Hepatocyte (in vitro differentiated cells): ENCODE measurements around the gene KCNV2. TPM values are rescaled to one million over a fixed set of nuclear protein-coding genes. Genes with fewer than 3 reads are reported as not detected.

Source experiments
- DNase-seq: peaks from one replicate; pipeline ENCODE4 v3.0.0-alpha.2; 2016; ENCODE audit warnings: low spot score
- H2AFZ ChIP-seq: fragments of 200-600 bp; sonication (generic); 2 replicates; pipeline ENCODE4 v1.6.0; 2016; ENCODE audit warnings: antibody characterized with exemption, mild to moderate bottlenecking
- H3K27ac ChIP-seq: fragments of 200-600 bp; sonication (generic); 2 replicates; pipeline ENCODE4 v1.5.1; 2016; ENCODE audit warnings: mild to moderate bottlenecking
- H3K27me3 ChIP-seq: fragments of 200-600 bp; sonication (generic); 2 replicates; pipeline ENCODE4 v1.6.1; 2016
- H3K36me3 ChIP-seq: fragments of 200-600 bp; sonication (generic); replicated peaks from 2 replicates; pipeline ENCODE4 v1.5.1; 2016; ENCODE audit warnings: low read depth; ENCODE audit not compliant: insufficient read depth
- H3K4me1 ChIP-seq: fragments of 200-600 bp; sonication (generic); 2 replicates; pipeline ENCODE4 v1.5.1; 2016; ENCODE audit warnings: mild to moderate bottlenecking, moderate library complexity; ENCODE audit not compliant: insufficient read depth
- H3K4me2 ChIP-seq: fragments of 200-600 bp; sonication (generic); 2 replicates; pipeline ENCODE4 v1.6.0; 2016
- H3K4me3 ChIP-seq: fragments of 200-600 bp; sonication (generic); 2 replicates; pipeline ENCODE4 v1.5.1; 2016; ENCODE audit warnings: mild to moderate bottlenecking
- H3K79me2 ChIP-seq: fragments of 200-600 bp; sonication (generic); 2 replicates; pipeline ENCODE4 v1.6.0; 2017; ENCODE audit warnings: mild to moderate bottlenecking
- H3K9me2 ChIP-seq: fragments of 200-600 bp; sonication (generic); replicated peaks from 2 replicates; pipeline ENCODE4 v1.6.0; 2017; ENCODE audit warnings: mild to moderate bottlenecking; ENCODE audit not compliant: insufficient read depth
- H3K9me3 ChIP-seq: fragments of 200-600 bp; sonication (generic); 2 replicates; pipeline ENCODE4 v1.5.1; 2016; ENCODE audit warnings: low read depth, mild to moderate bottlenecking
- H4K20me1 ChIP-seq: fragments of 200-600 bp; sonication (generic); 2 replicates; pipeline ENCODE4 v1.6.0; 2016; ENCODE audit warnings: mild to moderate bottlenecking; ENCODE audit not compliant: insufficient read depth, poor library complexity, severe bottlenecking
- EZH2 ChIP-seq: fragments of 200-600 bp; sonication (generic); IDR thresholded peaks from 2 replicates; pipeline ENCODE4 v1.6.1; 2016; ENCODE audit warnings: antibody characterized with exemption, mild to moderate bottlenecking, borderline replicate concordance
- EZH2phosphoT487 ChIP-seq: fragments of 200-600 bp; sonication (generic); IDR thresholded peaks from one replicate; pipeline ENCODE4 v1.6.1; 2018; ENCODE audit warnings: antibody characterized with exemption, mild to moderate bottlenecking, low read depth, moderate library complexity; ENCODE audit not compliant: unreplicated experiment, severe bottlenecking
- WGBS: methylation state at CpG from one replicate; pipeline ENCODE4 v1.1.6; 2016; ENCODE audit warnings: low lambda C conversion rate; ENCODE audit errors: missing lambda C conversion rate; 5-methylcytosine and 5-hydroxymethylcytosine counted together
- polyA plus RNA-seq: library from polyadenylated mRNA; unstranded; fragments of >200 nt; fragmentation: Nextera tagmentation; extraction: Ambion mirVana; gene quantifications from 2 replicates; pipeline ENCODE4 v1.2.1, GENCODE V29; 2016
- total RNA-seq: library from RNA; depleted of rRNA; stranded (reverse); fragments of >200 nt; gene quantifications from 2 replicates; pipeline ENCODE4 v1.2.3, GENCODE V29; 2014
- TF ChIP-seq, protein P1 (sequence below): fragments of 200-600 bp; sonication (generic); IDR thresholded peaks from 2 replicates; pipeline ENCODE4 v1.5.1; 2016; ENCODE audit warnings: antibody characterized with exemption, mild to moderate bottlenecking; ENCODE audit not compliant: poor library complexity

Gene KCNV2
- total and polyA plus RNA-seq, 2 experiments from 2014 or later = 0.13 TPM; not detected in 1

GRCh38 chr9:2730971-2731370 lies 13.7 kb downstream of the KCNV2 start:
- no peaks in the 10 kb centered on the region for H3K27me3 ChIP-seq
- no peaks in the 10 kb centered on the region for H3K79me2 ChIP-seq
- H3K4me1 ChIP-seq = no peaks in the 10 kb centered on the region
- H3K36me3 ChIP-seq = no peaks in the 10 kb centered on the region
- no peak overlapping the region for H3K4me3 ChIP-seq
- no peak for DNase-seq
- no peaks in the 10 kb centered on the region for H3K9me3 ChIP-seq
- H3K4me2 ChIP-seq = no peak overlapping the region
- no peaks in the 10 kb centered on the region for H4K20me1 ChIP-seq
- H3K9me2 ChIP-seq = no peaks in the 10 kb centered on the region
- TF ChIP-seq EZH2phosphoT487 = no peak
- TF ChIP-seq EZH2 = no peak
- TF ChIP-seq, protein P1, sequence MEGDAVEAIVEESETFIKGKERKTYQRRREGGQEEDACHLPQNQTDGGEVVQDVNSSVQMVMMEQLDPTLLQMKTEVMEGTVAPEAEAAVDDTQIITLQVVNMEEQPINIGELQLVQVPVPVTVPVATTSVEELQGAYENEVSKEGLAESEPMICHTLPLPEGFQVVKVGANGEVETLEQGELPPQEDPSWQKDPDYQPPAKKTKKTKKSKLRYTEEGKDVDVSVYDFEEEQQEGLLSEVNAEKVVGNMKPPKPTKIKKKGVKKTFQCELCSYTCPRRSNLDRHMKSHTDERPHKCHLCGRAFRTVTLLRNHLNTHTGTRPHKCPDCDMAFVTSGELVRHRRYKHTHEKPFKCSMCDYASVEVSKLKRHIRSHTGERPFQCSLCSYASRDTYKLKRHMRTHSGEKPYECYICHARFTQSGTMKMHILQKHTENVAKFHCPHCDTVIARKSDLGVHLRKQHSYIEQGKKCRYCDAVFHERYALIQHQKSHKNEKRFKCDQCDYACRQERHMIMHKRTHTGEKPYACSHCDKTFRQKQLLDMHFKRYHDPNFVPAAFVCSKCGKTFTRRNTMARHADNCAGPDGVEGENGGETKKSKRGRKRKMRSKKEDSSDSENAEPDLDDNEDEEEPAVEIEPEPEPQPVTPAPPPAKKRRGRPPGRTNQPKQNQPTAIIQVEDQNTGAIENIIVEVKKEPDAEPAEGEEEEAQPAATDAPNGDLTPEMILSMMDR = no peak
- WGBS = 91% methylated on average over 1 of the region's 1 CpG
- no peak overlapping the region for H3K27ac ChIP-seq
- no peak overlapping the region for H2AFZ ChIP-seq

GRCh38 chr9:2732492-2732891 lies 15.2 kb downstream of the KCNV2 start:
- H3K79me2 ChIP-seq = no peaks in the 10 kb centered on the region
- no peaks in the 10 kb centered on the region for H3K27me3 ChIP-seq
- WGBS = 75% methylated on average over 4 of the region's 4 CpGs
- H3K9me2 ChIP-seq = no peaks in the 10 kb centered on the region
- no peaks in the 10 kb centered on the region for H3K9me3 ChIP-seq
- DNase-seq = no peak
- no peaks in the 10 kb centered on the region for H3K36me3 ChIP-seq
- H3K27ac ChIP-seq = no peak overlapping the region
- no peak for TF ChIP-seq EZH2
- TF ChIP-seq EZH2phosphoT487 = no peak
- TF ChIP-seq, protein P1 = no peak
- no peak overlapping the region for H3K4me2 ChIP-seq
- no peak overlapping the region for H3K4me3 ChIP-seq
- no peaks in the 10 kb centered on the region for H4K20me1 ChIP-seq
- no peak overlapping the region for H2AFZ ChIP-seq
- no peaks in the 10 kb centered on the region for H3K4me1 ChIP-seq

- no peak overlapping the region for H3K4me2 ChIP-seq
- no peaks in the 10 kb centered on the region for H3K9me2 ChIP-seq
- no peak overlapping the region for H2AFZ ChIP-seq
- H3K79me2 ChIP-seq = no peaks in the 10 kb centered on the region
- H3K36me3 ChIP-seq = no peaks in the 10 kb centered on the region
- H3K27ac ChIP-seq = no peak overlapping the region
- H4K20me1 ChIP-seq = no peaks in the 10 kb centered on the region
- H3K9me3 ChIP-seq = no peaks in the 10 kb centered on the region
- TF ChIP-seq EZH2 (no peak), EZH2phosphoT487 (no peak)
- TF ChIP-seq, protein P1 = no peak
- H3K4me3 ChIP-seq = no peak overlapping the region
- H3K4me1 ChIP-seq = no peaks in the 10 kb centered on the region
- DNase-seq = no peak
- no peaks in the 10 kb centered on the region for H3K27me3 ChIP-seq
Measured at GRCh38 chr9:2740616-2741015, 23.3 kb downstream of the KCNV2 start.
